Suppressor macrophage (primary cell): Measurements from ENCODE around the gene RTL3.
"Not testable (repeated sequence)": the region's sequence is repeated elsewhere in the genome, so short reads cannot be mapped to it uniquely, and the experiment has no call there.

ENCODE experiments used
- DNase-seq, 4 experiments: peaks; one replicate each; pipeline ENCODE4 v3.0.0-alpha.2; 2020 to 2022
- total RNA-seq, 17 experiments: gene quantifications; one replicate each; lab custom pipeline; 2026; ENCODE audit warnings: mixed read lengths in 6 of 17, inconsistent platforms in 3 of 17; lab: John Stamatoyannopoulos, UW

The RTL3 gene, protein sequence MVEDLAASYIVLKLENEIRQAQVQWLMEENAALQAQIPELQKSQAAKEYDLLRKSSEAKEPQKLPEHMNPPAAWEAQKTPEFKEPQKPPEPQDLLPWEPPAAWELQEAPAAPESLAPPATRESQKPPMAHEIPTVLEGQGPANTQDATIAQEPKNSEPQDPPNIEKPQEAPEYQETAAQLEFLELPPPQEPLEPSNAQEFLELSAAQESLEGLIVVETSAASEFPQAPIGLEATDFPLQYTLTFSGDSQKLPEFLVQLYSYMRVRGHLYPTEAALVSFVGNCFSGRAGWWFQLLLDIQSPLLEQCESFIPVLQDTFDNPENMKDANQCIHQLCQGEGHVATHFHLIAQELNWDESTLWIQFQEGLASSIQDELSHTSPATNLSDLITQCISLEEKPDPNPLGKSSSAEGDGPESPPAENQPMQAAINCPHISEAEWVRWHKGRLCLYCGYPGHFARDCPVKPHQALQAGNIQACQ
- total RNA-seq: 0 to 0.22 (median 0.02) reads per million in 17 experiments

DNA sequence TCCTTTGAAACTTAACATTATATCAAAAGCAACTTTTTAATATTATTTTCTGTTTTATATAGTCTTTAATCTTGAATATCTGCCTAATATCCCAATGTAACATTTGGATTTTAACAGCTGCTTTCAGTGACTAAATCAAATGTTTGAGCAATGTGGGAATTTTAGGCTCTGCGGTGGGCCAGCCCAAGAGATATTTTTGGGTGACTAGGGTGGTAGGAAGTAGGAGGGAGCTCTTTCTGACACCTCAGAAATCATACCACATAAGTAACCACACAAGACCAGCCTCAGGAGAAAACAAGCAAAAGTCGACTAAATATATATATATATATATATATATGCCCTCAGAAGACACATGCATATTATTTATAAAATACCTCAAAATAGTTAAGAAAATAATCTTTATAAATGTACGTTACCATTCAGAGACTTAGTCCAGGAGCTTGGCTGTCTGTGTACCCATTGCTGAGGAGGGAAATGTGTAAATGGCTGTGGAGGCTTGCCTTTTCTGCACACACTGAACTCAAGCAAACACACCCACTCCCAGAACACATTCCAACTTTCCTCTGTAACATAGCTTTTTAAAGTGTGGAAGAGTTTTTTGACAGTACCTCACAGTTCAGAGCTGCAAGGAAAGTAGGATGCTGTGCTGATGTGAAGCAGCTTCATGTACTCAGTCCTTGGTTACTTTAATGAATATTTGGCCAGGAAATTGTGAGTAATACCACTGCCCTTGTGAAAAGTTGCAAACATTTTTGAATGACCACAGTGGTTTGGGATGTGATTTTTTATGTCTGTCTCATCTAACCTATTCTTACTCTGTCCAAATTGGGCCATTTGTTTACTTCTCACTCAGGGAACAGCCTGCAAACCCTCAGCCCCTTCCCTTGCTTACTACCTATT, at the start of gene RTL3:
TSS of gene RTL3 (minus strand) at position 484 of the 900 bp plus-strand sequence. CDS start 908 bp downstream, outside the sequence.
- DNase-seq: peak in 3 of 4 experiments; percentile 14 to 21 (median 18)

DNA sequence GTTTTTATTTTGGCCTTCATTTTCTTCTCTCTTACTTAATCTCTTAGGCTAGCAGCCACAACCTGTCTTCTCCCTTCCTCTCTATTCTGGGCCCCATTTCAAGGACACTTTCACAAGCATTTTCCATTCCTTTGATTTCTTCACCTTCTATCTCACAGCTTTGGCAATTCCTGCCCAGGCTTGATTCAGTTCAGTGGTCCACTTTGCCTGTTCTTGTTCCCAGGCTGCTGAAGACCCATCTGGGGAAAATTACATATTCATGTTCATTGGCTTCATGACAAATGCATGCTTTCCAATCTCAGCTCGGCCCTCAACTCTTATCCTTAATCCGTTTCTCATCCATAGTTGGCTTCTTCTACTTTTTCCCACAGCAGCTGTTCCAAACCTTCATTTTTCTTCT, 49.7 kb upstream of the RTL3 start:
- DNase-seq: no peak

DNA sequence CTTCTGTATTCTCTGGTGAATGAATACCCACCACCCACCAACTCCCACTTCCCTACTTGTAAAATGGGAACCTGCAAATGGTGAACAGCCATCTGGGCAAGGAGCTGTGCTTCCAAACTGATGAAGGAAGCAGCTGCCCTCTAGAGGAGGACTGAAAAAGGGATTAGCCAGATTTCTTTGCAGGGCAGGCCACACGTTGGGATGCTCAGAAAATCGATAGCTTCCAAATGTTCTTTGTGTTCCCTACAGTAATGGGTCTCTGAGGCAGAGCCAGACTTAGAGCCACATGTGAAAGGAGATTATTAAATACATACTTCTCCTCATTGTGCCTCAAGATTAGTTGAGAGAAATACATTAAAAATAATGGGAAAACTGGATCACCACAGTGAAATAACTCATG, 49.1 kb upstream of the RTL3 start:
- peak; percentile 43 to 65 (median 62) for DNase-seq

DNA sequence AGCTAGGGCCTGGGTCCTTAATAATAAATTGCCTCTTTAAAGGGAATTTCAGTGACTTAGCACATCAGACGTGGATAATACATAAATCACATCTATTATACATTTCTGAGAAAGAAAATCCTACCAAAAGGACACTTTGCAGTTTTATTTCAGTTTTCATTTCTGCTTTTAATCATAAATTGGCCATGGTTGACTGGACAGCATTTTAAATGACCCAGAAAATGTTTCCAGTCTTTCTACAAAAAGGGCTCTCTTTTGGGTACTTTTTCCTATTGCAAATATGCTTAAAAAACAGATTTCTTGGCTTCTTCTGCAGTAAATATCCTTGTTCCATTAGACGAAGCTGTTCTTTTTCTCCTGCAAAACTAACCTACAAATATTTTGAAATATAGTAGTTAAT, 46.9 kb upstream of the RTL3 start:
- DNase-seq: no peak

DNA sequence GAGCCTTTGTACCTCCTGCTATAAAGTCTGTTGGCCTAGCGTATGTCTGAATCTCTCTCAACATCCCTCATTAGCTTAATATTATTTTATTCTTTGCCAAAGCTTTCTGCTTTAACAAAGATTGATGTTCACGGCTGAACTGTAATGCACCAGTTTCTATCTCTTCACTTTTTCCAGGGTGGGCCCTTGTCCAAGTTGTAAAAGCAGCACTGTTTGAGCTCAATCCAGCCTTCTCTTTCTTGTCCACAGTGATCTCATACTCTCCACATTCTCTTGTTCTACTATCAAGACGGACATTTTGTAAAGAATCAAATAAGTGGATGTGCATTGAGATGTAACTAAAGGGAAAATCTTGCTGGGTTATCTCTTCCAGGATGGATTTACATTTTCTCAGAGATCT, 34.4 kb upstream of the RTL3 start:
- DNase-seq: no peak

DNA sequence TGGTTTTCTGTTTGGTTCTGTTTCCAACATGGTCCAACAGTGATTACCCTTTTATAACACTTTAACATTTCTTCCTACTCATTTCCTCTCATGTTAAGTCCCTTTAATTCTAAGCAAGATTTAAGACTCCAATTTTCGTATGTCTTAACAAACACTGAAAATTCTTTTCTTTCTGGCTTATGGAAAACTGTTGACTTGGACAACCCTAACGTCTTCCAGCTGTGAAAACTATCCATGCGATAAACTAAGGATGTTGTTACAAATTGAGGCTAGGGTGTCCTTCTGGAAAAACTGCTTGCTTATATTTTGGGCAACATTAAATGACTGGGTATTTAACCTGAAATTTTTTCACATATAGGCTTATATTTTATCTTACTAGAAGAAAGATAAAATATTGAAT, 33.9 kb upstream of the RTL3 start:
- no peak for DNase-seq

DNA sequence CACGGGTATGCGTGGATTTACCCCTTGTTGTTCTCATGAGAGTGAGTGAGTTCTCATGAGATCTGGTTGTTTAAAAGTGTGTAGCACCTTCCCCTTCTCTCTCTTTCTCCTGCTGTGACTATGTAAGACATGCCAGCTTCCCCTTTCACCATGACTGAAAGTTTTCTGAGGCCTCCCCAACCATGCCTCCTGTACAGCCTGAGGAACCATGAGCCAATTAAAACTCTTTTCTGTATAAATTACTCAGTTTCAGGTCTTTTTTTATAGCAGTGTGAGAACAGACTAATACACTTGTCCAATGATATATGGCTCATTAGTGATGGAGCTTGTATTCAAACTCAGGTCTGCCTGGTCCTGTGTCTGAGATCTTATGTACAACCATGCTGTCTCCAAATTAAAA, 28.5 kb upstream of the RTL3 start:
- DNase-seq: peak in 3 of 4 experiments; percentile 3 to 16 (median 7)

DNA sequence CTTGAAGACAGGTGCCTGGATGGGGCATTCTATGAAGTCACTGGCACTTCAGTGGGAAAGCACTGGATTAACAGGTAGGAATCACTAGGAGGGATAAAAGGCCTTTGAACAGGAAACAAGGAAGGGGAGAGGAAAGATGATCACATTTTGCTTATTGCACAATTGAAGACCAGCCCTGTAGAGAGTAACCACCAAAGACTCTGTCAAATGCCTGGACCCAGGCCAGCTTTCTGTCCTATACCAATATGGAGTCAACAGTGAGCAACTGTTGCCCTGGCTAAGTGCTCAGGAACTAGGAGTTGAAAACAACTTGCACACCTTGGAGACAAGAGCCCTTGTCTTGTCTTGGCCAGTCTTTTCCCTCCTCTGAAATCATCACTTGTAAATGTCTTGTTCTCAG, 14.1 kb upstream of the RTL3 start:
- no peak for DNase-seq

DNA sequence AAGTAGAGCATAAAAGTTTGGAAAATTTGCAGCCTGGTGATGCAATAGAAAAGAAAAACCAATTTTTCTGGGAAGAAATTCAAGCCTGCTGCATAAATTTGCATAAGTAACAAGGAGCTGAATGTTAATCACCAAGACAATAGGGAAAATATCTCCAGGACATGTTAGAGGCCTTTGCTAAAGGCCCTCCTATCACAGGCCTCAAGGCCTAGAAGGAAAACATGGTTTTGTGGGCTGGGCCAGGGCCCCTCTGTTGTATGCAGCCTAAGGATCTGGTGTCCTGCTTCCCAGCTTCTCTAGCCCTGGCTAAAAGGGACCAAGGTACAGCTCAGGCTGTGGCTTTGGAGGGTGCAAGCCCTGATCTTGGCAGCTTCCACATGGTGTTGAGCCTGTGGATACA, 6.2 kb upstream of the RTL3 start:
- DNase-seq: no peak

DNA sequence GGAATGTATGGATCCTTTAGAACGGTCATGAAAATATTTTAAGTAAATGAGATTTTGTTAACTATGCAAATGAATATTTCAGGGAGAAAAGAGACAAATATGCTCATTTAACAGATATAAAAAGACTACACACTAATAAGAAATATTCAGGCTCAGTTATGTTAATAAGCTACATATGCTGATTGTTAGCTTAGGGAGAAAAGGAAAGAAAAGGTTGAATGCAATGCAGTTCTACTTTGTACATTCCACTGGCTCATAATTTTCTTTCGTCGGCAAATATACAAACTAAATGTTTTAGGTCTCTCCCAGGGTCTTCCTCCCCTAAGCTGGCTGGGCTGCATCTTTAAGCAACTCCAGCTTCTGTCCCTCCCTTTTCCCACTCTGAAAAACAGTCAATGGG, 2.7 kb upstream of the RTL3 start:
- no peak for DNase-seq

DNA sequence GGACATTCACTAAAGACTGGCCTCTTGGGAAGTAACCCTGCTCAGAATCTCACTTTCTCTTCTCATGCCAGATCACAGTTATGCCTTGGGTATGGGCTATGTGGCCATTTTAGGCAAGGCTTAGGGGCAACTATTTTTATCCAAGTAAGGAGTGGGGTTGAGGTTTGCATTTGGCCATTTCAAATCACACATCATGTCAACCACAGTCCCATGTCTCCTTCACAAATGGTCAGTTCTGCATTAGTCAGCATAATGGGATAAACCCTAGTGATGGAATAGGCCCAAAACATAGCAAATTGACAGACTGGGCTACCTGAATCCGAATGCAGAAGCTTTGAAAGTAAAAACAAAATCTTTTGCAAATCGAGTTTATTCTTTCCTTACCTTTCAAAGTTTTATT, 827 bp upstream of the RTL3 start:
- no peak for DNase-seq

DNA sequence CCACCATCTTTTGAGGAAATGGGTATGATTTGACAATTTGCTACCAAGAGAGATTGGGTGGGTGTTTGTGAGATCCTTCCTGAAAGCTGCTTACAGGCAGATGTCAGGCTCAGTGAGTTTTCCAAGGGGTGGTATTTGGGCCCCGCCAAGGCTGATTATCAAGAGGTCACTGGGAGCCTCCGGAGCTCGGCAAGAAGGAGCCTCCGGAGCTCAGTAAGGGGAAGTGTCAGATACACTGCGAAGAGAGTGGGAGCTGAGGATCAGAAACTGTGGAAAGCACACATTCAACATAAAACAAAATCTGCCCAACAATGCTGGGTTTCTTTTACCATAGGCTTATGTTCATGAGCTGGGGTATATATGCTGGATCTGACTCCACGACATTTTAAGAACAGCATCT, 714 bp downstream of the RTL3 start:
- DNase-seq: peak; percentile 6 to 45 (median 42)

DNA sequence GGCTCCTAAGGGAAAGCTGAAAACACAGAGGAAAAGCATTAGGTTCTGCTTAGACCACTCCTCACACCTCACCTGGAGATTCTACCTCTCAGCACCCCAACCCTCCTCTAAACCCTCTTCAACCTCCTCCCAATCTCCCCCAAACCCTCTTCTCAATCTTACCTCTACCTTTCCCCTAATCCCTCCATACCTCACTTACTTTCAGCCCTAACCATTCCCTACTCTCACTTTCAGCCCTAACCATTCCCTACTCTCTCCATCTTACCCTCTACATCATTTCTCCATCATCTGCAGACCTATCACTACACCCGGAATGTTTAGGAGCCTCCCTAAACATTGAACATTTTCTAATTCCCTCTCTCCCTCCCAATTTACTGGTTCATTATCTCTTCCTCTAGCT, 3.5 kb downstream of the RTL3 start:
- no peak for DNase-seq

DNA sequence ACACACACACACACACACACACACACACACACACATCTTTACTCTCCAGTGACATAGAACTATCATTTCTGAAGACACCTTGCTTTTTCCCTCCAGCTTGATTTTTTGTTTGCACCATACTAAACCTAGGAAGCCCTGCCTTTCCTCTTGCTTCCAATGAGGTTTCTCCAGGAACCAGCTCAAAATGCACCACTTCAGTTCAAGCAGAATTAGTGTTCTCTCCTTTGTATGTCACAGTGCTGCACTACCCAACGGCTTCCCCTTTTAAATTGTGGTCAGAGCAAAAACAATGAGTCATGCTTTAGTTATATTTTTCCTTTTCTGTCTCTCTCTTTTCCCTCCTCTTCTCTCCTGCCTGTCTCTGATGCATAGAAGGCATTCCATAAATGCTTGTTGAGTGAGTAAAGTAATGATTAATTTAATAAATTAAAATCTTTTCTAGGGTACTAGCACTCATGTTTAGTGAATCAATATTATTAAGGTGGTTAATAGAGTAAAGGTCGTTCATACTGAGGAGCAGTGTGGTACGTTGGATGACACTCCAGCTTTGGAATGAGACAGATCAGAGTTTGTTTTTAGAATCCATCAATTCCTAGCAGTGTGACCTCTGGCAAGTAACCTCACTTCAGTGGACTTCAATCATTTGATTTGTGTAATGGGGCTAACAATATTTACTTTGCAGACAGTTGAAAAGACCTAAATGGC, 5.9 kb downstream of the RTL3 start:
- peak; percentile 39 to 65 (median 54) for DNase-seq

DNA sequence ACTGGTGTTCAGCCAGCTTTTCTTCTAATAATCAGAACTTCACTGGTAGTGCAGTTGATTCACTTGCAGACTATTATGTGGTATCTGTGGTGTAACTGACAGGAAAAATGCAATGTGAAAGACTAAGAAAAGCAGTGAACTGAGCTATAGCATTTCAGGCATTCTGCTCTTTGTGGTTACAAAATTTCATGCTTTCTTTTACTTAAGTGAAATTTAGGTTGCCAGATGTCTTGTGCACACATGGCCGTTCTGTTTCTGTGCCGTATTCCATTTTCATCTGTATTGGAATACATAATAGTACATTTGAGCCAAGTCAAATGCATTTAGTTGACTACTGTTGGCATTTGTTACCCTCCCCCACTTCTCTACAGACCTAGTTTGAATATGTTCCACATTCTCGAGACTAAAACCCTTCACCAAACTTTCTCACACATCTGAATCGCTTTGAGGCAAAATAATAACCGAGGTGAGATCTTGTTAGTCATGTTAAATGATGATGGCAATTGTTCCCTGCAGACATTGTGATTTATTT, 8.2 kb downstream of the RTL3 start:
- no peak for DNase-seq

DNA sequence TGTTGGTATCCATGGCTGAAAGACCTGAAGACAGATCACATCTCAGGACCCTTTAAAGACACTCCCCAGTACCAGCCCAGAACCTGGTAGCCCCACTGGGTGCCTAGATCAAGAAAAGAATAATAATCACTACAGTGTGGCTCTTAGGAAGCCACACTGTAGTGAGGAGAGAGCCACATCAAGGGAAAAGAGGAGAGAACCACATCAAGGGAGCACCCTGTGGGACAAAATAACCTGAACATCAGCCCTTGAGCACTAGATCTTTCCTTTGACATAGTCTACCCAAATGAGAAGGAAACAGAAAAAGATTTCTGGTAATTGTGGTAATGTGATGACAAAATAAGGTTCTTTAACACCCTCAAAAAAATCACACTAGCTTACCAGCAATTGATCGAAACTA, 15.3 kb downstream of the RTL3 start:
- DNase-seq: no peak

DNA sequence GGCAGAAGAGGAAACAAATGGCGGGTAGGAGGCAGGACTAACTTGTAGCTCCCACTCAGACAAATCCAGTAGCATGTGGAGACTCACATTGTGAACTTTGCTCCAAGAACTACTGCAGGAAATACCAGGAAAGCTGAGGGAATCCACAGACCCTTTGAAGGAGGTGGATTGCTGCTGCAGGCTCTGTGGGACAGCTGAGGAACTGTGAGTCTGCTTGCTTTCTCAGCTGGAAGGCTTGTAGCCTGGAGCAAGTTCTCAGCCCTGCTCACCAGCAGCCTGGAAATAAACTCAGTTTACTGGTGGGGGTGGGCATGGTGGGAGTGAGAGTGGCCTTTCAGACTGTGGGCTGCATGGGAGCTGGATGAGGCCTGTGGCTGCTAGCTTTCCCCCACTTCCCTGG, 16.0 kb downstream of the RTL3 start:
- DNase-seq: no peak

DNA sequence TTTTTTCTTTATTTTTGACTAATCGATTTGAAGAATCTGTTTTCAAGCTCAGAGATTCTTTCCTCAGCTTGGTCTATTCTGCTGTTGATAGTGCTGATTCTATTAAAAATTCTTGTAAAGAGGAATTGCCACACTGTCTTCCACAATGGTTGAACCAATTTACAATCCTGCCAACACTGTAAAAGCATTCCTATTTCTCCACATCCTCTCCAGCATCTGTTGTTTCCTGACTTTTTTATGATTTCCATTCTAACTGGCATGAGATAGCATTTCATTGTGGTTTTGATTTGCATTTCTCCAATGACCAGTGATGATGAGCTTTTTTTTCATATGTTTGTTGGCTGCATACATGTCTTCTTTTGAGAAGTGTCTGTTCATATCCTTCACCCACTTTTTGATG, 23.0 kb downstream of the RTL3 start:
- DNase-seq: not testable (repeated sequence)

DNA sequence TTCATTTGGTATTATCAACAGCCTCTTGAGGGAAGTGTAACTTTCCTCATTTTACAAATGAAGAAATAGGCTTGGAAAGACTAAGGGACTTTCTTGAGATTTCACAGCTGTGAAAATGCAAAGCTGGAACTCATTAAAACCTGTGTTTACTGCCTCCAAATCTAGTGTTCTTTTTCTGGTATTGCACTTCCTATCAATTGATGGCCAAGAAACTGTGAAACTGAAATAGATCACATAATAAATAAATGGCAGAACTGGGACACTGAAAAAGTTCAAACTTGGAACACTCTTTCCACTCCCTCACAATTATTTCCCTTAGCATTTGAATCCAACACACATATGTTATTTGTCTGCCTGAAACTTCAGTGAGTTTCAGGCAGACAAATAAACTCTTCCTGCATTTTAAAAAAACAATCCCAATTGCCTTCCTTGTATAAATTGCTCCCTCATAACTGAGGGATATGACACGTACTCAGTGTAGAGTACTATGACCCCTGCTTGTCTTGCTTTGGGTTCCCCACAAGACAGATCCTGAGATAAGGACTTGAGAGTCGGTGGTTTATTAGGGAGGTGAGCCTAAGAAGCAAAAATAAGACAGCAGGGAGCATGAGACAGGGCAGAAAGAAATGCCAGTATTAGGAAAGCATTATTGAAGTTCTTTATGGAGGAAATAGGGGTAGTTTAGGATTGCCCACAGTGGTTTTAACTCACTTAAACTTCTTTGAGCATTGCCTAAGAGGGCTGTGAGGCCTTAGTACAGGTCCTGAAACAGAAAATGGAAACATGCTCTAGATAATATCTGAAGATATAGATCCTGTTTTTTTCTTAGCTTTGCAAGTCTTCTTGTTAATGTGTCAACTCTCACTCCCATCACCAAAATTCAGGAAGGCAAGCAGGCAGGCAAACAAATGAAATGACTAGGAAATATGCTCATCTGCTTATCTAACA, 33.9 kb downstream of the RTL3 start:
- DNase-seq: peak in 1 of 4 experiments; percentile 1

DNA sequence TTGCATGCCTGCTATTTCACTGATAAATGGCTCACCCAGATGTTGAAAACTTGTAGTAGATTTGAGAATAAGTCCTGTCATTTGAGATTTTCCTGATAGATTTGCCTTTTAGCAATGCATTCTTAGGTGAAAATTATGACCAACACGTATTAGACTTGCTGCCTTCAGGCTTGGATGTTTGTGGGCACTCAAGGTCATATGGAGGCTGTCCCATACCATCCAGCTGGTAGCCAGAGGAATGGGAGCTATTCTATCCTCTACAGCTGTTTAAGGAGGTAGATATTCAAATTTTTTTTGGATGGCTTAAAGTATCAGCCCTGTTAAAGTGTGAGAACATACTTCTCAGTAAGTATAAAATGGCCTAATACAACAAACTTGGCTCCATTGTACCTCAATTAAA, 34.7 kb downstream of the RTL3 start:
- DNase-seq: no peak

DNA sequence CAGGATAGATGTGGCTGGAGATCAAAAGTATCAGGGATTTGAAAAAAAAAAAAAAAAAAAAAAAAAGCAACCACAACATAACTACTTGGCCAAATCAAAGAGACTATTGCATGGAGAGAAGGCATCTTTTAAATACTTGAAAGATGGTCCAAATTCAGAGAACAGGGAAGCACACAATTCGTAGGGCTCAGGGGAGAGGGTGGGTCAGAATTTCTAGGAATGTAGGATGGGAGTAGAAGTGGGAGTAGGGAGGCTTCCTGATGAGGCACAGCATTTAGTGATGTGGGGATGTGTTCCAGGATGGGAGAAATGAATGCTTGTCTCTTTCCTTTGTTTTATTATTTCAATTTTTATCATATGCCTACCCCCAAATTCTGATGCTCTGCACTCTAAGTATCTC, 36.3 kb downstream of the RTL3 start:
- DNase-seq: no peak
